GM12878 (cell line): ENCODE results near the gene POLA2. TPM values are rescaled to one million over a fixed set of nuclear protein-coding genes. Genes with fewer than 3 reads are reported as not detected.

Experiments used
- CBX5 ChIP-seq: sonication (generic); IDR thresholded peaks from 2 replicates; pipeline ENCODE4 v1.6.1; 2016; ENCODE audit warnings: low read depth, moderate library complexity, mild to moderate bottlenecking, inconsistent platforms
- CHD1 ChIP-seq: IDR thresholded peaks from 2 replicates; pipeline ENCODE4 v1.6.1; 2012; ENCODE audit warnings: low read depth, low read length, improper control_type of control experiment
- CREB1 ChIP-seq: IDR thresholded peaks from 2 replicates; pipeline ENCODE4 v1.6.1; 2012; ENCODE audit warnings: low read depth, mild to moderate bottlenecking, inconsistent platforms
- CREM ChIP-seq: IDR thresholded peaks from 2 replicates; pipeline ENCODE4 v1.6.1; 2014; ENCODE audit warnings: antibody characterized with exemption, low read depth
- FOS ChIP-seq: IDR thresholded peaks from 3 replicates; pipeline ENCODE4 v1.6.1; 2011; ENCODE audit warnings: borderline replicate concordance; ENCODE audit not compliant: insufficient read length; ENCODE audit errors: extremely low read depth
- HDAC2 ChIP-seq: fragments of 200-600 bp; sonication (generic); IDR thresholded peaks from 2 replicates; pipeline ENCODE4 v1.6.1; 2017
- MYB ChIP-seq: fragments of 150-350 bp; IDR thresholded peaks from 2 replicates; pipeline ENCODE4 v1.6.1; 2014; ENCODE audit warnings: mild to moderate bottlenecking, low read depth, low read length, borderline replicate concordance
- NKRF ChIP-seq: fragments of 450-650 bp; conservative IDR thresholded peaks from 2 replicates; pipeline ENCODE4 v1.6.1; 2017; ENCODE audit warnings: mild to moderate bottlenecking, moderate library complexity
- NR2C1 ChIP-seq: fragments of 450-650 bp; IDR thresholded peaks from 2 replicates; pipeline ENCODE4 v1.6.1; 2017; ENCODE audit warnings: antibody characterized with exemption, mild to moderate bottlenecking, moderate library complexity
- SIX5 ChIP-seq: IDR thresholded peaks from 2 replicates; pipeline ENCODE4 v1.6.1; 2011; ENCODE audit warnings: mild to moderate bottlenecking, low read depth, low read length, moderate library complexity; ENCODE audit not compliant: severe bottlenecking
- SMC3 ChIP-seq: IDR thresholded peaks from 2 replicates; pipeline ENCODE4 v1.6.1; 2011; ENCODE audit warnings: low read length, improper control_type of control experiment, borderline replicate concordance
- SUZ12 ChIP-seq: fragments of 200-600 bp; sonication (generic); IDR thresholded peaks from one replicate; pipeline ENCODE4 v1.6.1; 2018; ENCODE audit warnings: antibody characterized with exemption, mild to moderate bottlenecking; ENCODE audit not compliant: unreplicated experiment
- TCF12 ChIP-seq: IDR thresholded peaks from 2 replicates; pipeline ENCODE4 v1.6.1; 2011; ENCODE audit warnings: low read depth, mild to moderate bottlenecking, low read length
- WRNIP1 ChIP-seq: IDR thresholded peaks from 2 replicates; pipeline ENCODE4 v1.6.1; 2011; ENCODE audit warnings: low read depth, low read length, improper control_type of control experiment, borderline replicate concordance
- ZBTB40 ChIP-seq: fragments of 450-650 bp; IDR thresholded peaks from 2 replicates; pipeline ENCODE4 v1.6.1; 2016; ENCODE audit warnings: mild to moderate bottlenecking, moderate library complexity, borderline replicate concordance
- polyA plus RNA-seq, 11 experiments: library from polyadenylated mRNA; depleted of rRNA in 4 of 11; unstranded in 6 of 11; stranded (reverse) in 5 of 11; fragments of >200 nt; fragmentation: Nextera tagmentation in 4 of 11; fragmentation: Illumina TruSeq in 1 of 11; extraction: Ambion mirVana in 4 of 11; extraction: Trizol in 1 of 11; gene quantifications; 1 replicate in 1 of 11; 2 replicates in 10 of 11; pipeline versions ENCODE4 v1.2.1 to v1.2.3, GENCODE V29; 2011 to 2016; ENCODE audit warnings: inconsistent platforms in 2 of 11, missing spikeins in 2 of 11, low read depth in 1 of 11
- total RNA-seq, 4 experiments: library from RNA; depleted of rRNA in 3 of 4; stranded (reverse); fragments of >200 nt in 3 of 4; fragmentation: Illumina TruSeq in 1 of 4; extraction: Trizol in 1 of 4; gene quantifications; 2 replicates each; pipeline versions ENCODE4 v1.2.1 to v1.2.3, GENCODE V29; 2013 to 2021
- TF ChIP-seq, protein P1 (sequence below): fragments of 450-650 bp; IDR thresholded peaks from 2 replicates; pipeline ENCODE4 v1.6.1; 2014; ENCODE audit warnings: mild to moderate bottlenecking
- TF ChIP-seq, protein P2 (sequence below): IDR thresholded peaks from 2 replicates; pipeline ENCODE4 v1.6.1; 2012; ENCODE audit warnings: mild to moderate bottlenecking, low read depth, low read length
- TF ChIP-seq, protein P3 (sequence below): IDR thresholded peaks from 2 replicates; pipeline ENCODE4 v1.6.1; 2012; ENCODE audit warnings: low read length, inconsistent platforms

The POLA2 gene
- total and polyA plus RNA-seq, 10 of the 15 experiments (the other 5 are each of a cell fraction or from before 2014, with no cell fraction given): 4.2 to 121 (median 56.2) TPM

DNA sequence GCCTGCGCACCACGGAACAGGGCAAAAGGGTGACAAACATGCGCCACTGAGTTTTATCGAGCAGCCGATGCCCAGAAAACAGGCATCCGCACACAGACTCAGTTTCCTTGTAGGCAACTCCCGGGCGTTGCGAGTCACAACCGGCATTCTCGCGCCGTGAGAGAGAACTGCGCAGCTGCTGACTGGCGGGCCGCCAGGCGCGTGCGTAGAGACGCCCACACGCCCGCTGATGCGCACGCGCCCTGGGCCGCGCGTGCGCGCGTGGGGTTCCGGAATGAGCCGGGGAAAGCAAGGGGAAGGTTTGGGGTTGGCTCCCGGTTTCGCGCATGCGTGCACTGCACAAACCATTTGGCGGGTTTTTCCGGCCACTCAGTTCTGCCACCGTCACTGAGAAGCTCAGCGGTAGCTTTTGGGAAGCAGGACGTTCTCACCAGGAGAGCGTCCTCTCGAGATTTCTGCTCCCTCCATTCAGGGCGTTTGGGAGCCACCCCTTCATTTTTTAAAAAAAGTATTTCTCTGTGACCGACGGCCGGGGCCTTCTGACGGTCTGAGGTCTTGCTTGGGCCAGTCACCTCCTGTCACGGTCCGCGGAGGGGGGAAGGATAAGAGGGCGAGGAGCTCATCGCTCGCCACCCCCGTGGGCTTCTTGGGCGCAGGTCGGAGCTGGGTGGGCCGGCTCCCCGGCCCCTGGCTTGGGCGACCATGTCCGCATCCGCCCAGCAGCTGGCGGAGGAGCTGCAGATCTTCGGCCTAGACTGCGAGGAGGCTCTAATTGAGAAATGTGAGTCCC lies at the start of gene POLA2 (continued):
- TF ChIP-seq TCF12: peak; percentile 62; the same call in 1 of the 2 replicates
- no peak for TF ChIP-seq CBX5
- no peak for TF ChIP-seq ZBTB40
- TF ChIP-seq SMC3: no peak
- TF ChIP-seq HDAC2: no peak
- TF ChIP-seq, protein P1, sequence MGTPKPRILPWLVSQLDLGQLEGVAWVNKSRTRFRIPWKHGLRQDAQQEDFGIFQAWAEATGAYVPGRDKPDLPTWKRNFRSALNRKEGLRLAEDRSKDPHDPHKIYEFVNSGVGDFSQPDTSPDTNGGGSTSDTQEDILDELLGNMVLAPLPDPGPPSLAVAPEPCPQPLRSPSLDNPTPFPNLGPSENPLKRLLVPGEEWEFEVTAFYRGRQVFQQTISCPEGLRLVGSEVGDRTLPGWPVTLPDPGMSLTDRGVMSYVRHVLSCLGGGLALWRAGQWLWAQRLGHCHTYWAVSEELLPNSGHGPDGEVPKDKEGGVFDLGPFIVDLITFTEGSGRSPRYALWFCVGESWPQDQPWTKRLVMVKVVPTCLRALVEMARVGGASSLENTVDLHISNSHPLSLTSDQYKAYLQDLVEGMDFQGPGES: no peak
- TF ChIP-seq WRNIP1: no peak
- TF ChIP-seq NR2C1: no peak
- TF ChIP-seq, protein P2, sequence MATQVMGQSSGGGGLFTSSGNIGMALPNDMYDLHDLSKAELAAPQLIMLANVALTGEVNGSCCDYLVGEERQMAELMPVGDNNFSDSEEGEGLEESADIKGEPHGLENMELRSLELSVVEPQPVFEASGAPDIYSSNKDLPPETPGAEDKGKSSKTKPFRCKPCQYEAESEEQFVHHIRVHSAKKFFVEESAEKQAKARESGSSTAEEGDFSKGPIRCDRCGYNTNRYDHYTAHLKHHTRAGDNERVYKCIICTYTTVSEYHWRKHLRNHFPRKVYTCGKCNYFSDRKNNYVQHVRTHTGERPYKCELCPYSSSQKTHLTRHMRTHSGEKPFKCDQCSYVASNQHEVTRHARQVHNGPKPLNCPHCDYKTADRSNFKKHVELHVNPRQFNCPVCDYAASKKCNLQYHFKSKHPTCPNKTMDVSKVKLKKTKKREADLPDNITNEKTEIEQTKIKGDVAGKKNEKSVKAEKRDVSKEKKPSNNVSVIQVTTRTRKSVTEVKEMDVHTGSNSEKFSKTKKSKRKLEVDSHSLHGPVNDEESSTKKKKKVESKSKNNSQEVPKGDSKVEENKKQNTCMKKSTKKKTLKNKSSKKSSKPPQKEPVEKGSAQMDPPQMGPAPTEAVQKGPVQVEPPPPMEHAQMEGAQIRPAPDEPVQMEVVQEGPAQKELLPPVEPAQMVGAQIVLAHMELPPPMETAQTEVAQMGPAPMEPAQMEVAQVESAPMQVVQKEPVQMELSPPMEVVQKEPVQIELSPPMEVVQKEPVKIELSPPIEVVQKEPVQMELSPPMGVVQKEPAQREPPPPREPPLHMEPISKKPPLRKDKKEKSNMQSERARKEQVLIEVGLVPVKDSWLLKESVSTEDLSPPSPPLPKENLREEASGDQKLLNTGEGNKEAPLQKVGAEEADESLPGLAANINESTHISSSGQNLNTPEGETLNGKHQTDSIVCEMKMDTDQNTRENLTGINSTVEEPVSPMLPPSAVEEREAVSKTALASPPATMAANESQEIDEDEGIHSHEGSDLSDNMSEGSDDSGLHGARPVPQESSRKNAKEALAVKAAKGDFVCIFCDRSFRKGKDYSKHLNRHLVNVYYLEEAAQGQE: no peak
- no peak for TF ChIP-seq SIX5
- peak; percentile 86 for TF ChIP-seq NKRF
- TF ChIP-seq CHD1: no peak
- TF ChIP-seq CREB1: peak; percentile 51
- TF ChIP-seq CREM: 0 out of 2 replicates have a peak, but pooled peaks have one; percentile 10
- no peak for TF ChIP-seq MYB
- TF ChIP-seq SUZ12: no peak
- TF ChIP-seq, protein P3, sequence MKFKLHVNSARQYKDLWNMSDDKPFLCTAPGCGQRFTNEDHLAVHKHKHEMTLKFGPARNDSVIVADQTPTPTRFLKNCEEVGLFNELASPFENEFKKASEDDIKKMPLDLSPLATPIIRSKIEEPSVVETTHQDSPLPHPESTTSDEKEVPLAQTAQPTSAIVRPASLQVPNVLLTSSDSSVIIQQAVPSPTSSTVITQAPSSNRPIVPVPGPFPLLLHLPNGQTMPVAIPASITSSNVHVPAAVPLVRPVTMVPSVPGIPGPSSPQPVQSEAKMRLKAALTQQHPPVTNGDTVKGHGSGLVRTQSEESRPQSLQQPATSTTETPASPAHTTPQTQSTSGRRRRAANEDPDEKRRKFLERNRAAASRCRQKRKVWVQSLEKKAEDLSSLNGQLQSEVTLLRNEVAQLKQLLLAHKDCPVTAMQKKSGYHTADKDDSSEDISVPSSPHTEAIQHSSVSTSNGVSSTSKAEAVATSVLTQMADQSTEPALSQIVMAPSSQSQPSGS: no peak
- TF ChIP-seq FOS: no peak
